Stimulated activated CD4-positive, alpha-beta T cell treated with anti-CD3 and anti-CD28 coated beads, Interleukin-1b, Interleukin-23, amount 100 ng/mL, for 24 hours (primary cell): Measurements from ENCODE around the gene PLXNA3.

Experiments
- DNase-seq, 4 experiments: peaks; one replicate each; pipeline ENCODE4 v3.0.0-alpha.2; 2020; ENCODE audit warnings: low read depth in 4 of 4, low spot score in 1 of 4

PLXNA3 gene

DNA sequence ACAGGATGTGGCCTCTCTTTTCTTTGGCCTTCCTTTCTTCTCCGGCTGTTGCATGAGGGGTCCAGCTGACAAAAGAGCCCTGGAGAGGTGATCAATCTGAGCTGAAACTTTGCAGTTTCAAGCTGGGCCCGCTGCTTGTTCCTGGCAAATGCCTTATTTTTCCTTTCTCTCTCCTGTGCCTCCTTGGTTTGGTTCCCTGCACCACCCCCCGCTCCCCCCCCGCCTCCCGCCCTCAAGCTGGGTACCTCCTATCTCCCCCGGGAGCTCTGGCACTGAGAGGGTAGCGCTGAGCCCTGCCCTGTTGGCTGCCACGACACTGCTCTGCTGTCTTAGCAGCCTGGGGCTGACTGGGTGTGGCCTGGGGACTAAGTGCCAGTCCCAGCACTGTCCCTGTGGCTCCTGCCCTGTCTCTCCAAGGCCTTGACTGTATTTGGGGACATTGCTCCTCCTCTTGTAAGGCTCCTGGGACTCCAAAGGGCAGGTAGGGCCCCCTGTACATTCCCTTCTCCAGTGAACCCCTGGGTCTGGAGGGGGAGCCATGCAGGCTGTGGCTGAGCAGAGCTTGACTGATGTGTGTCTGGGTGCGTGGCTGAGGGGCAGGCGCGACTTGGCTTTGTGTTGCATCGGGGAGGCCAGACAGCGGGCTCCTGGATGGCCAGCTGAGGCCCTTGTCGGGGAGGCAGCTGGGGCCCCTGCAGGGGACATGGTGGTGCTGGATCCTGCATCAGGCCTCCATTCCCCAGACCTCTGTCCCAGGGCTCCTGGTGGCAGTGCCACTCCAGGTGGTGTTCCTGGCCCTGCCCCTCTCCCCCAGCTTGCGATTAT, 1.1 kb downstream of the PLXNA3 start:
- no peak for DNase-seq

DNA sequence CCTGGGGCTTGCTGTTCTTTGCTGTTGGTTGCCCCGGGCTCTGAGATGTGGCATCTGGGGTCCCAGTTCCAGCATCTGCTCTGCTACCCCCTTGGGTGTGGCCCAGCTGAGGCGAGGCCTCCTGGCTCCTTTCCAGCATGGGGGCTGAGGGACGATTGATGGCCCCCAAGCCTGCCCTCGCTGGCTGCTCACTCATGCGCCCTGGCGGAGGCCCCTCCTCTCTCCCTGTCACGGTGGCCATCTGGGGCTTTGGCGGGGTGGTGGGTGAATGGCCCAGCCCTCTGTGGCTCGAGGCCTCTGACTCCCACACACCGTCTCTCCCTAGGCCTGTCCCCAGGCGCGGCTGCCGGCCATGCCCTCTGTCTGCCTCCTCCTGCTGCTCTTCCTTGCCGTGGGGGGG, 1.8 kb downstream of the PLXNA3 start:
- no peak for DNase-seq

DNA sequence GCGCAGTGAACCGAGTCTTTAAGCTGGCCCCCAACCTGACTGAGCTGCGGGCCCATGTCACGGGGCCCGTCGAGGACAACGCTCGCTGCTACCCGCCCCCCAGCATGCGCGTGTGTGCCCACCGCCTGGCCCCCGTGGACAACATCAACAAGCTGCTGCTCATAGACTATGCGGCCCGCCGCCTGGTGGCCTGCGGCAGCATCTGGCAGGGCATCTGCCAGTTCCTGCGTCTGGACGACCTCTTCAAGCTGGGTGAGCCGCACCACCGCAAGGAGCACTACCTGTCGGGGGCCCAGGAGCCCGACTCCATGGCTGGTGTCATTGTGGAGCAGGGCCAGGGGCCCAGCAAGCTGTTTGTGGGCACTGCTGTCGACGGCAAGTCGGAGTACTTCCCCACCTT, 2.2 kb downstream of the PLXNA3 start:
- DNase-seq, result no peak

DNA sequence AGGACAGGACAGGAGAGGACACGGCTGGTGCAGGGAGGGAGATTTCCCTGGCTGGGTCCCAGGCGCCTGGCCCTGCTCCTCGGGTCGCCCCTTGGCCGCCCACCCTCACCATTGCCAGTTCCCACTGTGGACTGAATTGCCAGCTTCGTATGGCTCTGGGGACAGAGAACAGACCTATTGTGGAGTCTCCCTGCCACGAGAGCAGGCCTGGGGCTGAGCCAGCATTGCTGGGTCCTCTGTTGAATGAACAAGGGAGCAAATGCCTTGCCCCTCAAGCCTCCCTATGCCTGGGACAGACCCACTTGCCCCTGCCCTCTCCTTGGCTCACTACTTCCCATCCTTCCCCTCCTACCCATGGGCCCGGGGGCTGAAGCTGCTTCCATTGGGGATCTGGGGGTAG, 4.3 kb downstream of the PLXNA3 start:
- no peak for DNase-seq

DNA sequence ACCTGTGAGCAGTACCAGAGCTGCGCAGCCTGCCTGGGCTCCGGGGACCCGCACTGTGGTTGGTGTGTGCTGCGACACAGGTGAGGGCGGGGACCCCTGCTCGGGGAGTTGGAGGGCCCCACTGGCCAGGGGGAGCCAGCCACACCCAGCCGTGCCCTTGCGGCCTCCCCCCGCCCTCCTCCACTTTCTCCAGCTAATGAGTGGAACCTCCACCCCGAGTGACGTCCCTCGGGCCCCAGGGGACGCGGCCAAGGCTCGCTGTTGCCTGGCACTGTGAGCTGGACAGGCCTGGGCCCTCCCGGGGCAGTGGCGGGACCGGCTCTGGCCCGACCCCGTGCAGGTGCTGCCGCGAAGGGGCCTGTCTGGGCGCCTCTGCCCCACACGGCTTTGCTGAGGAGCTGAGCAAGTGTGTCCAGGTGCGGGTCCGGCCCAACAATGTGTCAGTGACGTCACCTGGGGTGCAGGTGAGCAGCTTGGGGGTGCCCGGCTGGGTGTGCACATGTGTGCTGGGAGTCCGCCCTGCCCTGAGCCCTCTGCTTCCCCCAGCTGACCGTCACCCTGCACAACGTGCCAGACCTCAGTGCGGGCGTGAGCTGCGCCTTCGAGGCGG, 5.6 kb downstream of the PLXNA3 start:
- no peak for DNase-seq

DNA sequence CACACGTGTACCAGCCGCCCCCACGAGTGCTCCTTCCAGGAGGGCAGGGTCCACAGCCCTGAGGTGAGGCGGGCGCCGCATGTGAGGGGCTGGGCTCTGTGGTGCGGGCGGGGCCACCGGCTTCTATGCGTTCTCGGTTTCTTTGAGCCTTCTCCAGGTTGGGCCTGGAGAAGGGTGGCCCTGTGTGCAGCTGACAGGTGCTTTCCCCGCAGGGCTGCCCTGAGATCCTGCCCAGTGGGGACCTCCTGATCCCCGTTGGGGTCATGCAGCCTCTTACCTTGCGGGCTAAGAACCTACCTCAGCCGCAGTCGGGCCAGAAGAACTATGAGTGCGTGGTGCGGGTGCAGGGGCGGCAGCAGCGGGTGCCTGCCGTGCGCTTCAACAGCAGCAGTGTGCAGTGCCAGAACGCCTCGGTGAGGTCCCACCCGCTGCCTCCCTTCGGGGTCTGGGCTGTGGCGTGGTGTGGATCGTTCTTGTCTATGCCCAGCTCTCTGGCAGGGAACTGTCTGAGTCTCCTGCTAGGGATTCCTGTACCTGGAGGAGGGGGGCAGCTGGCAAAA, 6.8 kb downstream of the PLXNA3 start:
- DNase-seq, result no peak

DNA sequence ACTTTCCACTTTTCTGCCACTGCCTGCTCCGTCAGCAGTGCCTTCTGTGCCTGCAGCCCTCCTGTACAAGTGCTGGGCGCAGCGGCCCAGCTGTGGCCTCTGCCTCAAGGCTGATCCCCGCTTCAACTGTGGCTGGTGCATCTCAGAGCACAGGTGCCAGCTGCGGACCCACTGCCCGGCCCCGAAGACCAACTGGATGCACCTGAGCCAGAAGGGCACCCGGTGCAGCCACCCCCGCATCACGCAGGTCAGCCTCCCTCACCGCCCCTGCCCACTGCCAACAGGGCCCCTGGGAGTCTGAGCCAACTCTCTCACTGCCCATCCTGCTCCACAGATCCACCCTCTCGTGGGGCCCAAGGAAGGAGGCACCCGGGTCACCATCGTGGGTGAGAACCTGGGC, 7.5 kb downstream of the PLXNA3 start:
- DNase-seq, result no peak

DNA sequence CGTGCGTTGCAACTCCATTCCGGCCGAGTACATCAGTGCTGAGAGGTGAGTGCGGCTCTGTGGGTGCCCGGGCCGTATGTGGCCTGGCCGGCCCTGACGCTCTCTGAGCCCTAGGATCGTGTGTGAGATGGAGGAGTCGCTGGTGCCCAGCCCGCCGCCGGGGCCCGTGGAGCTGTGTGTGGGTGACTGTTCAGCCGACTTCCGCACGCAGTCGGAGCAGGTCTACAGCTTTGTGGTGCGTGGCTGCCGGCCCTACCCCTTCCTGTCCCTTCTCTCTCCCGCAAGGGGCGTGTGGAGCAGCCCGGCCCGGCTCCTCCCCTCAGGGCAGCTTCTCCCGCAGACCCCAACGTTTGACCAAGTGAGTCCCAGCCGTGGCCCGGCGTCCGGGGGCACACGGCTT, 8.0 kb downstream of the PLXNA3 start:
- no peak for DNase-seq

DNA sequence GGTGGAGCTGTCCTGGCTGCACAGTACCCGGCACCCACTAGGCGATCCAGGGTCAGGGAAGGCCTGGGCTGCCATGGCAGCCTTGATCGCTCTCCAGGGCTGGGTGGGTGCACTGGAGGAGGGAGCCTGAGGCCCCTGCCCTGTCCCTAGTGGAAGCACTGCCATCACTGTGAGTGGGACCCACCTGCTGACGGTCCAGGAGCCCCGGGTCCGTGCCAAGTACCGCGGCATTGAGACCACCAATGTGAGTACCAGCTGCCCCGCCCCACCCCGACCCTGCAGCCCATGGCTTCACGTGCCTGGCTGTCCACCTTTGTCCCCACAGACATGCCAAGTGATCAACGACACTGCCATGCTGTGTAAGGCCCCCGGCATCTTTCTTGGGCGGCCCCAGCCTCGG, 8.8 kb downstream of the PLXNA3 start:
- DNase-seq, result no peak

DNA sequence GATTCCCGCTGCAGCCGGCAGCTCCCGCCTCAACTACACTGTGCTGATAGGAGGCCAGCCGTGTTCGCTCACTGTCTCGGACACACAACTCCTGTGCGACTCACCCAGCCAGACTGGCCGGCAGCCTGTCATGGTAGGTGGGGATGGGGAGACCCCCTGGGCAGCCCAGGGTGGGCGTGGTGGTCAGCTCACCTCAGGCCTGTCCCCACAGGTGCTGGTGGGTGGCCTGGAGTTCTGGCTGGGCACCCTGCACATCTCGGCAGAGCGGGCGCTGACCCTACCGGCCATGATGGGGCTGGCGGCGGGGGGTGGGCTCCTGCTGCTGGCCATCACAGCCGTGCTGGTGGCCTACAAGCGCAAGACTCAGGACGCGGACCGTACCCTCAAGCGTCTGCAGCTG, 9.5 kb downstream of the PLXNA3 start:
- DNase-seq, result no peak

DNA sequence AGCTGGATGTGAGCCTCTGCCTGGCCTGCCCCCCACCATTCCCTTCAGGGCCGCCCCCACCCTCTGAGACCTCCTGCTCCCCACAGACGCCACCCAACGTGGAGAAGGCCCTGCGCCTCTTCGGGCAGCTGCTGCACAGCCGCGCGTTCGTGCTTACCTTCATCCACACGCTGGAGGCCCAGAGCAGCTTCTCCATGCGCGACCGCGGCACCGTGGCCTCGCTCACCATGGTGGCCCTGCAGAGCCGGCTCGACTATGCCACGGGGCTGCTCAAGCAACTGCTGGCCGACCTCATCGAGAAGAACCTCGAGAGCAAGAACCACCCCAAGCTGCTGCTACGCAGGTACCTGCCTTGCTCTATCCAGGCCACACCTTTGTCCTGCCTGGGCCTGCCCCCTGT, 10.1 kb downstream of the PLXNA3 start:
- DNase-seq, result no peak

DNA sequence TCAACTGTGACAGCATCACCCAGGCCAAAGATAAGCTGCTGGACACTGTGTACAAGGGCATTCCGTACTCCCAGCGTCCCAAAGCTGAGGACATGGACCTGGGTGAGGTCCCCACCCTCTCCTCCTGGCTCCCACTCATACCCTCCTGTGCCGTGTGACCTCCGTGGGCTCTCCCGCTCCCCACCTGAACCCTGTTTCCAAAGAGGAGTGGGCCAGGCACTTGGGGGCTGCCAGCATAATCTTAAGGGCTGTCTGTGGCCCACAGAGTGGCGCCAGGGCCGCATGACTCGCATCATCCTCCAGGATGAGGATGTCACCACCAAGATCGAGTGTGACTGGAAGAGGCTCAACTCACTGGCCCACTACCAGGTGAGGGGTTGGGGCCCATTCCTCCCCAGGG, 11.0 kb downstream of the PLXNA3 start:
- DNase-seq, result no peak

DNA sequence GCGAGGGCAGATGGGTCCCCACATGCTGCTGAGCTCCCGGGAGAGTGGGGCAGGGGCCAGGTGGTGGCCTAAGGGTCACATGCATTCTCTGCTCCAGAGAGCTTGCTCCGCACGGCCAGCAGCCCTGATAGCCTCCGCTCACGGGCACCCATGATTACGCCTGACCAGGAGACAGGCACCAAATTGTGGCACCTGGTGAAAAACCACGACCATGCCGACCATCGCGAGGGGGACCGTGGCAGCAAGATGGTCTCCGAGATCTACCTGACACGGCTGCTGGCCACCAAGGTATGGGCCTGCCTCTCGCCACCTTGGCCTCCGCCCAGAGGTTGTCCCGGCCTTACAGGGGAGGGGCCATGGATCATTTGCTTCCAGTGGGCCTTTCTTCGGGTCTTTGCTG, 11.8 kb downstream of the PLXNA3 start:
- no peak for DNase-seq

DNA sequence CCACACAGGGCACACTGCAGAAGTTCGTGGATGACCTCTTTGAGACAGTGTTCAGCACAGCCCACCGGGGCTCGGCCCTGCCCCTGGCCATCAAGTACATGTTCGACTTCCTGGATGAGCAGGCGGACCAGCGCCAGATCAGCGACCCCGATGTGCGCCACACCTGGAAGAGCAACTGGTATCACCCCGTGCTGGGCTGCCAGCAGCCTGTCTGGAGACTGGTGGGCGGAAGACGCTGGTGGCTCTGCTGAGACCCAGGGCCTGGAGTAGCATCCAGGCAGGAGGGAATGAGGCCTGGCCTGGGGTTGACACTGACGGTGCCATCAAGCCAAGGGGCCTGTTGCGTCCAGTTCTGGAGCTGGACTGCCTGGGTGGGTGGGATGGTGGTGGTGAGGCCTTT, 12.4 kb downstream of the PLXNA3 start:
- no peak for DNase-seq

DNA sequence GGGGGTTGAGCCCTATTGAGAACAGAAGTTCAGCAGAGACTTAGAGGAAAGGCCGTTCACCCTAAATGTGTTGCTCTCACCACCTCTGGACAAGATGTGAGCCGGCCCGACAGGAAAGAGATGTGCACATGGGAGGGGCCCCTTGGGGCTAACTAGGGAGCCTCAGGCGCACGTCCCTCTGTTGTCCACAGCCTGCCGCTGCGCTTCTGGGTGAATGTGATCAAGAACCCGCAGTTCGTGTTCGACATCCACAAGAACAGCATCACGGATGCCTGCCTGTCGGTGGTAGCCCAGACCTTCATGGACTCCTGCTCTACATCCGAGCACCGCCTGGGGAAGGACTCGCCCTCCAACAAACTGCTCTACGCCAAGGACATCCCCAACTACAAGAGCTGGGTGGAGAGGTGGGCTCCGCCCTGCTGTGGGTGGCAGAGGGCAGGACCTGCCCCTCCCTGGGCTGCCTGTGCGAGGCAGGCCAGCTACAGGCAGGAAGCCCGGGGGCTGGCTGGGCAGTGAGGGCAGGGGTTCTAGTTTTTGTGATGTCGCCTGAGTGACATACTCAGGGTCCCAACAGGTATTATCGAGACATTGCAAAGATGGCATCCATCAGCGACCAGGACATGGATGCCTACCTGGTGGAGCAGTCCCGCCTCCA, 13.0 kb downstream of the PLXNA3 start:
- no peak for DNase-seq

DNA sequence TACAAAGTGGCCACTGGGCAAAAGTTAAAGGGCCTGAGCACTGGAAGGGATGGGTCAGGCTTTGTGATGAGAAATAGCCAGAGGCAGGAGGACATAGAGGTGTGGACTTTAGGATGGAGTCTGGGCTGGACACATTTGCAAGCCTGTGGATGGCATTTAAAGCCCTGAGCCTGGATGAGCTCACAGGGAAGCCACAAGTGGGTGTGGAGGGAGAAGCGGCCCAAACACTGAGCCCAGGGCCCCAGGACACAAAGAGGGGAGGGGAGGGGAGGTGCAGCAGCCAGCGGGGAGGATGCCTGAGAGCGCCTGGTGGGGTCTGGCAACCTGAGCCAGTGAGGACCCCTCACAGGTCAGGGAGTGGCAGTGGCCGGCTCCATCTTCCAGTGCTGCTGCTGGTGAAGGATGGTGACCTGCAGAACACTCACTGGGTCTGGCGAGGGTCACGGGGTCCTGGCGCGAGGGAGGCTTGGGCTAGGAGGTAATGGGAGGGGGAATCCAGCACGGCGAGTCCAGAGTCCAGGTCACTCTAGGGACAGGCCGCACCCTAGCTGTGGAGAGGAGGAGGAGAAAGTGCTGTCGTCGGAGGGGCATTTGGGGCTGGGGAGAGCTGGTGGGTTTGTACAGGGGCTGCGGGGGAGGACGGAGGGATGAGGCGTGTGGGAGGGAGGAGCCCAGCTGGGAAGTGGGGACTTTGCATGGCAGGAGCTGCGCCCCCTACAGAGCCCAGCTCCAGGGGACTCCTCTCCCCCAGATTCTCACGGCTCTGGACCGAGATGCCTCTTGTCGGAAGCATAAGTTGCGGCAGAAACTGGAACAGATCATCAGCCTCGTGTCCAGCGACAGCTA, 14.0 kb downstream of the PLXNA3 start:
- DNase-seq, result no peak

DNA sequence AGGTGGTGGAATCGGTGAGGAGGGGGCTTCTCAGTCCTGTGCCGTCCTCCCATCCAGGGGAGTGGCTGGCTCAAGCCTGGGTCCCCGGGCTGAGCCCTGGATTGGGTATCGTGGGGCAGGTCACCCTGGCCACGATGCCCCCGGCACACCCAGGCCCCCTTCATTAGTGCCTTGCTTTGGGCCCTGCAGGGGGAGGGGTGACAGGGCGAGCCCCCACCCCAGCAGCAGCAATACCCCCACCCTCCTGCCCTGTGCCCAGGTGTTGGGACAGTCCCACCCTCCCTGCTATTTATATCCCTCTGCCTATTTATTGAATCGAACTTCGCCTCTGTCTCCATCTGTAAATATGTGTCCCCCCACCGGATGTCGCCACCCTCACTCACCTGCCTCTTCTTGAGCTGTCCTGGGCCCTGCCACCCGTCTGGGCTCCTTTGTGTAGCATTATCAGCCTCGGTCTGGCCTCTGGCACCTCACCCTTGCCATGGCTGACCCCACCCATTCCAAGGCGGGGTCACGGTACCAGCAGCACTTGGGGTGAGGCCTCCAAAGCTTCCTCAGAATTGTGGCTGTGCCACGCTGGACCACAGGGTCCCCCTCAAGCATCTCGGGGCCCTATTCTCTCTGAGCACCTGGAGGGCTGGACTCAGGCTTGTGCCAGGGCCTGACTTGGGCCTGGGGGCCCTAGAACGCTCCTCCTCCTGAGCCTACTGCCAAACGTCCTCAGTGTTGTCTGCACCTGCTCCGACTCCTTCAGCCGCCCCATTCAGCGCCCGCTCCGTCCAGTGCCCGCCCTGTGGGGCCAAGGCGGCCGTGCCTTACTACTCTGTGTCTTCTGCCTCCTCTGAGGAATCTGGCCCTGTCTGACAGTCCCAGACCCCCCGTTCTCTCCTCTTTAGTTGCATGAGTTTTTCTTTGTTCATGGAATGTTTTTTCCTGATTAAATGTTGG, 14.9 kb downstream of the PLXNA3 start:
- no peak for DNase-seq

DNA sequence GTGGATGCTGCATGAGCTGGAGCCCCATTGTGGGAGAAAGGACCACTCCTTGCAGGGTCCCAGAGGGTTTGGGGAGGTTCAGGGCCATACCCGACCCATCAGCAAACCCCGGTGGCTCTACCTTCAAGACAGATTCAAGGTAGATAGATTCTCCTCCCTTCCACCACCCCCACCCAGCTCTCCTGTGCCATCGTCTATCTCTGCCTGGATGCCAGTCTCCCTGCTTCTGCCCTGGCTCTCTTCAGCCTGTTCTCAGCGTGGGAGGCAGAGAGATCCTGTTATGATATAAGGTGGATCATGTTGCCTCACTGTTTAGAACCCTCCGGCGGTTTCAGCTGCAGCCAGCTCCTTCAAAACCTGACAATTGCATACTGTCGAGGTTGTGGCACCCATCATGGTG, 15.6 kb downstream of the PLXNA3 start:
- DNase-seq, result no peak

DNA sequence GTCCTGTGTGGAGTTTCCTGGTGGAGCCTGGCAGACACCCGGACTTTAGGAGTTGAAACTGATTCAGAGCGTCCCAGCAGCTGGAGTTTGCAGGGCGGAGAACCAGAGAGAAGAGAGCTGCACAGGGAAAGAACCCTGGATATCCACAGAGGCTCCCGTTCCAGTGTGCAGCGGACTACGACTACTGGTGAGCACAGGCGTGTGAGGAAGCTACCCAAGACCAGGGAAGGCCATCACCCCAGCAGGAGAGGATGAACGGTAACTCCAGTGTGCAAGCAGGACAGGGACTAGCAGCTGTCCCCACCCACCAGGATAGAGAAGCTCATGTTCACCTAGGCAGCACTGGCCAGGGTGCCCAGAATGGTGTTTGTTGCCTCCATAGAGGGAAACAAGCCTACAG, 18.7 kb downstream of the PLXNA3 start:
- no peak for DNase-seq

DNA sequence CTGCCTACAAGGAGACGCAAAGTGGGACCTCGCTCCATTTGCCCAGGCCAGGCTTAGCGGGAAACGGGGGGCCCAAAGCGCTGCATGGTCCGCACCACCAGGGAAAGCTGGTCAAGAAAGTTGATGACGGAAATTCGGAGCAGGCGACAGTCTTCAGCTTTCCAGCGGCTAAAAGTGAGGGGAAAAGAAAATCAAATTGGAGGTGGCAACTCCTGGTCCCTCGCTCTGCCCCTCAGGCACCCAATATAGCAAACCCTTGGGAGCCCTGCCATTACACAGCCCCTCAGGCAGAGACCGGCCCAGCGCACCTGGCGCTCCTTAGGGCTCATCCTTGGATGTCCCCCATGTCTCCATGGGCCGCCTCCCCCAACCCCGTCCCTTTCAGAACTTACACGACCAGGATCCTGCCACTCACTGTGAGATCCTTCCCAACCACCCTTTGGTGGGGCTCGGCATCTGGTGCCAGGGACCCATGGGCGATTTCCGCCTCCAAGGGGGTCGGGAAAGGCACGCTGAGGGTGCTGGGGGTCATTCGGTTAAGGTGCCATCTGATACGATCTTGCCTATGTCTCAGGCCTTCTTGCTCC, 19.9 kb downstream of the PLXNA3 start:
- DNase-seq, result no peak
